GM23338 (cell line): Measurements from ENCODE around the gene PXT1. TPM values are rescaled to one million over a fixed set of nuclear protein-coding genes. Genes with fewer than 3 reads are reported as not detected.

Source experiments
- ATAC-seq: fragments of 200-7000 bp; cut with Tn5 transposase; 3 replicates; pipeline ENCODE4 v1.9.1; 2020
- DNase-seq: peaks from one replicate; pipeline ENCODE4 v3.0.0-alpha.2; 2015; ENCODE audit warnings: low spot score
- H2AFZ ChIP-seq: fragments of 200-600 bp; sonication (generic); 2 replicates; pipeline ENCODE4 v1.8.0; 2016; ENCODE audit warnings: antibody characterized with exemption, mild to moderate bottlenecking, moderate library complexity
- H3F3A ChIP-seq: fragments of 200-600 bp; sonication (generic); replicated peaks from 2 replicates; pipeline ENCODE4 v1.8.0; 2017; ENCODE audit warnings: antibody characterized with exemption, mixed run types, low read depth
- H3K27ac ChIP-seq: fragments of 200-600 bp; sonication (generic); 2 replicates; pipeline ENCODE4 v1.6.1; 2016; ENCODE audit warnings: low read depth
- H3K27me3 ChIP-seq: fragments of 200-600 bp; sonication (generic); 2 replicates; pipeline ENCODE4 v1.8.0; 2016; ENCODE audit warnings: mild to moderate bottlenecking, mixed run types, moderate library complexity; ENCODE audit not compliant: insufficient read depth
- H3K36me3 ChIP-seq: fragments of 200-600 bp; sonication (generic); 2 replicates; pipeline ENCODE4 v1.8.0; 2016; ENCODE audit warnings: mild to moderate bottlenecking; ENCODE audit not compliant: insufficient read depth
- H3K4me1 ChIP-seq: fragments of 200-600 bp; sonication (generic); 2 replicates; pipeline ENCODE4 v1.8.0; 2016; ENCODE audit warnings: mild to moderate bottlenecking, moderate library complexity; ENCODE audit not compliant: insufficient read depth
- H3K4me2 ChIP-seq: fragments of 200-600 bp; sonication (generic); 2 replicates; pipeline ENCODE4 v1.7.1; 2017; ENCODE audit warnings: mixed run types
- H3K4me3 ChIP-seq: fragments of 200-600 bp; sonication (generic); 2 replicates; pipeline ENCODE4 v1.6.1; 2016; ENCODE audit warnings: mixed run types
- H3K79me2 ChIP-seq: fragments of 200-600 bp; sonication (generic); replicated peaks from 2 replicates; pipeline ENCODE4 v1.8.0; 2017; ENCODE audit warnings: mild to moderate bottlenecking; ENCODE audit not compliant: insufficient read depth
- H3K9me2 ChIP-seq: fragments of 200-600 bp; sonication (generic); 2 replicates; pipeline ENCODE4 v1.8.0; 2017; ENCODE audit not compliant: insufficient read depth
- H4K20me1 ChIP-seq: fragments of 200-600 bp; sonication (generic); replicated peaks from 2 replicates; pipeline ENCODE4 v1.8.0; 2017; ENCODE audit warnings: mild to moderate bottlenecking; ENCODE audit not compliant: insufficient read depth
- H3K27ac Mint-ChIP-seq: 2 replicates; pipeline ENCODE4 v1.8.0; 2020; ENCODE audit warnings: inconsistent platforms, mild to moderate bottlenecking, moderate library complexity, mixed read lengths
- H3K27me3 Mint-ChIP-seq: 3 replicates; pipeline ENCODE4 v1.8.0; 2022; ENCODE audit warnings: low read depth, mild to moderate bottlenecking, moderate library complexity, mixed read lengths, inconsistent platforms; ENCODE audit not compliant: insufficient read depth, poor library complexity
- H3K36me3 Mint-ChIP-seq: 3 replicates; pipeline ENCODE4 v1.8.0; 2021; ENCODE audit warnings: low read depth, mild to moderate bottlenecking, inconsistent platforms, moderate library complexity, mixed read lengths
- H3K4me1 Mint-ChIP-seq: 3 replicates; pipeline ENCODE4 v1.8.0; 2020; ENCODE audit warnings: mild to moderate bottlenecking, inconsistent platforms, mixed read lengths
- H3K4me3 Mint-ChIP-seq: 3 replicates; pipeline ENCODE4 v1.8.0; 2021; ENCODE audit warnings: moderate library complexity, mild to moderate bottlenecking, inconsistent platforms, mixed read lengths
- H3K9me3 Mint-ChIP-seq: 3 replicates; pipeline ENCODE4 v1.8.0; 2020; ENCODE audit warnings: moderate library complexity, mild to moderate bottlenecking, inconsistent platforms, mixed read lengths
- CTCF ChIP-seq, 2 experiments: fragments of 200-600 bp in 1 of 2; sonication (generic) in 1 of 2; conservative IDR thresholded peaks; 2 replicates each; pipeline versions ENCODE4 v1.5.1 to v1.6.1; 2016 to 2017; ENCODE audit warnings: antibody characterized with exemption in 2 of 2, low read depth in 2 of 2, mild to moderate bottlenecking in 2 of 2, moderate library complexity in 1 of 2
- ETS1 ChIP-seq: IDR thresholded peaks from 2 replicates; pipeline ENCODE4 v1.6.1; 2016; ENCODE audit warnings: antibody characterized with exemption
- EZH2 ChIP-seq: fragments of 200-600 bp; sonication (generic); IDR thresholded peaks from one replicate; pipeline ENCODE4 v1.8.0; 2017; ENCODE audit warnings: antibody characterized with exemption, mild to moderate bottlenecking, low read depth; ENCODE audit not compliant: unreplicated experiment
- EZH2phosphoT487 ChIP-seq: fragments of 200-600 bp; sonication (generic); IDR thresholded peaks from one replicate; pipeline ENCODE4 v1.8.1; 2018; ENCODE audit warnings: antibody characterized with exemption; ENCODE audit not compliant: unreplicated experiment
- STAT1 ChIP-seq: IDR thresholded peaks from one replicate; pipeline ENCODE4 v1.6.1; 2016; ENCODE audit warnings: antibody characterized with exemption; ENCODE audit not compliant: unreplicated experiment
- ZNF114 ChIP-seq: fragments of 250-450 bp; sonication (Bioruptor Pico); IDR thresholded peaks from 2 replicates; pipeline ENCODE4 v1.5.0; 2020; ENCODE audit warnings: mild to moderate bottlenecking, moderate library complexity
- ZNF462 ChIP-seq: fragments of 250-450 bp; sonication (Bioruptor Pico); IDR thresholded peaks from 2 replicates; pipeline ENCODE4 v1.5.0; 2020; ENCODE audit warnings: mild to moderate bottlenecking, moderate library complexity
- polyA plus RNA-seq: library from polyadenylated mRNA; unstranded; fragments of >200 nt; fragmentation: Nextera tagmentation; extraction: Ambion mirVana; gene quantifications from 2 replicates; pipeline ENCODE4 v1.2.1, GENCODE V29; 2016
- total RNA-seq: library from RNA; depleted of rRNA; stranded (reverse); fragments of >200 nt; shearing (Covaris generic); gene quantifications from 2 replicates; pipeline ENCODE4 v1.2.3, GENCODE V29; 2014

The PXT1 gene
- total and polyA plus RNA-seq, 2 experiments from 2014 or later, result 0.14 TPM; not detected in 1

- TF ChIP-seq ETS1, result no peak
- no peak for TF ChIP-seq ZNF114 (CRISPR knock-in tag)
- TF ChIP-seq CTCF (conservative IDR thresholded peaks at IDR 0.05; ENCODE audit: low read depth in 2 of 2), result no peak
Measured at GRCh38 chr6:36399970-36400369, 42.7 kb downstream of the PXT1 start (continued).

GRCh38 chr6:36392621-36393020 lies 50.0 kb downstream of the PXT1 start:
- Mint-ChIP-seq H3K36me3 (peaks cover 6% of the 10 kb centered on the region; the same call in 2 of the 3 replicates), H3K4me1 (peaks cover 3% of the 10 kb centered on the region; the same call in 1 of the 3 replicates), H3K27me3 (peaks cover 16% of the 10 kb centered on the region), H3K27ac (no peak overlapping the region), H3K4me3 (no peak overlapping the region), H3K9me3 (peaks cover 7% of the 10 kb centered on the region; the same call in 2 of the 3 replicates)
- Histone ChIP-seq H3K4me2 (no peak overlapping the region), H3K9me2 (0 out of 2 replicates have a peak, but pooled peaks cover 5% of the 10 kb centered on the region), H3K4me1 (peaks cover 3% of the 10 kb centered on the region; the same call in 1 of the 2 replicates), H3K27me3 (peaks cover 30% of the 10 kb centered on the region), H3K27ac (no peak overlapping the region), H3K79me2 (no peaks in the 10 kb centered on the region), H4K20me1 (no peaks in the 10 kb centered on the region), H3K4me3 (no peak overlapping the region), H3K36me3 (no peaks in the 10 kb centered on the region), H2AFZ (no peak overlapping the region), H3F3A (0 out of 2 replicates have a peak, but pooled peaks cover 8% of the 10 kb centered on the region)
- TF ChIP-seq CTCF (conservative IDR thresholded peaks at IDR 0.05; ENCODE audit: low read depth in 2 of 2), result peak; percentile 37 to 40
- no peak for TF ChIP-seq STAT1
- peak; percentile 50 for DNase-seq
- peak; percentile 16; the same call in 1 of the 3 replicates for ATAC-seq

- H3K27ac ChIP-seq, result no peak overlapping the region
- no peaks in the 10 kb centered on the region for H3K9me2 ChIP-seq
- H3F3A ChIP-seq, result 0 out of 2 replicates have a peak, but pooled peaks cover 8% of the 10 kb centered on the region
- H3K36me3 ChIP-seq, result no peaks in the 10 kb centered on the region; the same call in 1 of the 2 replicates
- H3K27me3 Mint-ChIP-seq, result peaks cover 41% of the 10 kb centered on the region
- H3K4me3 ChIP-seq, result no peak overlapping the region
- H2AFZ ChIP-seq, result no peak overlapping the region
- H3K36me3 Mint-ChIP-seq, result peaks cover 6% of the 10 kb centered on the region
- peaks cover 11% of the 10 kb centered on the region; the same call in 2 of the 3 replicates for H3K9me3 Mint-ChIP-seq
- no peak overlapping the region for H3K4me3 Mint-ChIP-seq
- H3K27ac Mint-ChIP-seq, result no peak overlapping the region
- DNase-seq, result no peak
- H3K4me1 Mint-ChIP-seq, result peaks cover 22% of the 10 kb centered on the region
- no peak overlapping the region for H3K4me2 ChIP-seq
- no peaks in the 10 kb centered on the region for H4K20me1 ChIP-seq
- peaks cover 57% of the 10 kb centered on the region for H3K27me3 ChIP-seq
- no peaks in the 10 kb centered on the region for H3K79me2 ChIP-seq
- no peak for ATAC-seq
- peaks cover 6% of the 10 kb centered on the region; the same call in 1 of the 2 replicates for H3K4me1 ChIP-seq
- TF ChIP-seq EZH2 (no peak), EZH2phosphoT487 (no peak), ZNF462 (CRISPR knock-in tag) (no peak)
Measured at GRCh38 chr6:36389353-36389752, 53.3 kb downstream of the PXT1 start.
